ENCODE data around the gene PIGL.

PIGL gene

DNA sequence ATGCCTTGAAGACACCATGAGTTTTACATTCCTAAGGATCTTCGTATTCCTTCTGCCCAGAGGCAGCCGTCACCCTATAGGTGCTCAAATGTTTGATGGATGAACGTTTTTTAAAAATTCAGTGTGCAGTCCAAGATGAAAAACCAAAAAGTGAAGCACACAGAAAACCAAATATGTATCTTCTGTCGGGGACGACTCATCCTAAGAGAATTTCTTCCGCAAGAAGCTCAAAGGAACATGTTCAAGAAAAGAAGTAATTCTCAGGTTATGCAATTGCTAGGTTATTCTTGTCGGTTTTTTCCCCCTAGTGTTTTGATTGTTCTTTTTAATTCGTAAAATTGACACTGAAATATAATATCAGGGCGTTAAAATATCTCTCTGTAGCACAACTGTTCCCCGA, 134.8 kb downstream of the PIGL start:
- no peak overlapping the region for H3K27ac ChIP-seq

GRCh38 chr17:16352303-16352666, 135.3 kb downstream of the PIGL start:
- peaks cover 53% of the 10 kb centered on the region for H3K27me3 ChIP-seq
- no peaks in the 10 kb centered on the region for H3K9me3 ChIP-seq
- no peak overlapping the region for H3K27ac ChIP-seq
- TF ChIP-seq, protein P1, sequence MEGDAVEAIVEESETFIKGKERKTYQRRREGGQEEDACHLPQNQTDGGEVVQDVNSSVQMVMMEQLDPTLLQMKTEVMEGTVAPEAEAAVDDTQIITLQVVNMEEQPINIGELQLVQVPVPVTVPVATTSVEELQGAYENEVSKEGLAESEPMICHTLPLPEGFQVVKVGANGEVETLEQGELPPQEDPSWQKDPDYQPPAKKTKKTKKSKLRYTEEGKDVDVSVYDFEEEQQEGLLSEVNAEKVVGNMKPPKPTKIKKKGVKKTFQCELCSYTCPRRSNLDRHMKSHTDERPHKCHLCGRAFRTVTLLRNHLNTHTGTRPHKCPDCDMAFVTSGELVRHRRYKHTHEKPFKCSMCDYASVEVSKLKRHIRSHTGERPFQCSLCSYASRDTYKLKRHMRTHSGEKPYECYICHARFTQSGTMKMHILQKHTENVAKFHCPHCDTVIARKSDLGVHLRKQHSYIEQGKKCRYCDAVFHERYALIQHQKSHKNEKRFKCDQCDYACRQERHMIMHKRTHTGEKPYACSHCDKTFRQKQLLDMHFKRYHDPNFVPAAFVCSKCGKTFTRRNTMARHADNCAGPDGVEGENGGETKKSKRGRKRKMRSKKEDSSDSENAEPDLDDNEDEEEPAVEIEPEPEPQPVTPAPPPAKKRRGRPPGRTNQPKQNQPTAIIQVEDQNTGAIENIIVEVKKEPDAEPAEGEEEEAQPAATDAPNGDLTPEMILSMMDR (IDR thresholded peaks at IDR 0.05) = no peak
- peaks cover 14 to 17% of the 10 kb centered on the region in 2 experiments for H3K4me1 ChIP-seq (ENCODE audit: control insufficient read depth in 1 of 2, insufficient read depth in 1 of 2, low read depth in 1 of 2, low read length in 1 of 2)
- peak overlapping the region; percentile 52 to 67 for H3K4me3 ChIP-seq (ENCODE audit: low read depth in 1 of 2, low read length in 1 of 2)
- no peaks in the 10 kb centered on the region for H3K36me3 ChIP-seq

More for the DNA sequence above, 134.8 kb downstream of the PIGL start:
- no peaks in the 10 kb centered on the region for H3K36me3 ChIP-seq
- no peaks in the 10 kb centered on the region for H3K9me3 ChIP-seq
- TF ChIP-seq, protein P1 (IDR thresholded peaks at IDR 0.05) = no peak
- H3K4me3 ChIP-seq (ENCODE audit: low read depth in 1 of 2, low read length in 1 of 2) = peak overlapping the region; percentile 52 to 67
- peaks cover 14 to 17% of the 10 kb centered on the region in 2 experiments for H3K4me1 ChIP-seq (ENCODE audit: control insufficient read depth in 1 of 2, insufficient read depth in 1 of 2, low read depth in 1 of 2, low read length in 1 of 2)
- H3K27me3 ChIP-seq = peaks cover 52% of the 10 kb centered on the region

DNA sequence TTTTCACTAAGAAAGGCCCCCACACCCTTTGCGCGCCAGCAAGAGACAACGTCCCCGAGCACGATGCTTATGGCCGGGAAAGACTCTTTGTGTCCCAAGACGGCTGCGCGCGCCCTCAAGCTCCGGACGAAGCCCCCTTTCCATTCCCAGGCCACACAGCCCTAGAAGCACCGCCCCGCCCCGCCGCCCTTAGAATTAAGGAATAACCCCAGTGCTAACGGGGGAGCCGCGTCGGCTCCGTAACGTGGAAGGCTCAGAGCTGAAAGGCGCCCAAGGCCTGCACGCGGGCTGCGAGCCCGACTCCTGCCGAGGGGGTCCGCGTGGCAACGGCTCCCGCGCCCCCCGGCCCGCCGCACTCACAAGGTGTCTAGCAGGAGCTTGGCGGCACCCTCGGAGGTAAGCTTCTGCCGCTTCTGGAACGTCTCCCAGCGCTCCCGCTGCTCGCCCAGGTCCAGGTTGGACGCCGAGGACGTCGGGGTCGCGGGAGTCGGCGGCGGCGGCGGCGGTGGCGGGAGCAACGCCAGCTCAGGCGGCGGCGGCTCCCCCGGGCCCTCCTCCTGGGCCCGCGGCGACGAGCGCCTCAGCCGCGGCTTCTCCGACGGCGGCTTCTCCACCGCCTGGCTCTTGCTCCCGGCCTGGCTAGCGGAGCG, 135.8 kb downstream of the PIGL start:
- Histone ChIP-seq H3K4me1 (ENCODE audit: control insufficient read depth in 1 of 2, insufficient read depth in 1 of 2, low read depth in 1 of 2, low read length in 1 of 2) (peaks cover 14 to 17% of the 10 kb centered on the region in 2 experiments), H3K27ac (no peak overlapping the region)
- TF ChIP-seq, protein P1 (IDR thresholded peaks at IDR 0.05) = no peak

GRCh38 chr17:16353317-16354174, 136.5 kb downstream of the PIGL start, which contains the start of gene CENPV:
TSS of gene CENPV (minus strand) at chr17:16353469. CDS start at chr17:16353436, 33 bp downstream.
- peak within 1 kb of the TSS; percentile 52 to 67 for H3K4me3 ChIP-seq (ENCODE audit: low read depth in 1 of 2, low read length in 1 of 2)
- H3K27me3 ChIP-seq = peaks cover 57% of the 10 kb centered on the region
- H3K27ac ChIP-seq = no peak within 1 kb of the TSS
- no peaks in the 10 kb centered on the region for H3K9me3 ChIP-seq
- peaks cover 14 to 17% of the 10 kb centered on the region in 2 experiments for H3K4me1 ChIP-seq (ENCODE audit: control insufficient read depth in 1 of 2, insufficient read depth in 1 of 2, low read depth in 1 of 2, low read length in 1 of 2)
- H3K36me3 ChIP-seq = no peaks in the 10 kb centered on the region
- TF ChIP-seq, protein P1 (IDR thresholded peaks at IDR 0.05) = no peak

More for the DNA sequence above, 135.8 kb downstream of the PIGL start:
- Histone ChIP-seq H3K4me3 (ENCODE audit: low read depth in 1 of 2, low read length in 1 of 2) (peak overlapping the region; percentile 52 to 67), H3K36me3 (no peaks in the 10 kb centered on the region), H3K9me3 (no peaks in the 10 kb centered on the region), H3K27me3 (peaks cover 57% of the 10 kb centered on the region)

GRCh38 chr17:16354585-16354984, 137.6 kb downstream of the PIGL start:
- H3K4me1 ChIP-seq (ENCODE audit: control insufficient read depth in 1 of 2, insufficient read depth in 1 of 2, low read depth in 1 of 2, low read length in 1 of 2) = peaks cover 14 to 17% of the 10 kb centered on the region in 2 experiments
- no peaks in the 10 kb centered on the region for H3K36me3 ChIP-seq
- peaks cover 57% of the 10 kb centered on the region for H3K27me3 ChIP-seq
- TF ChIP-seq, protein P1 (IDR thresholded peaks at IDR 0.05) = no peak
- H3K9me3 ChIP-seq = no peaks in the 10 kb centered on the region
- H3K27ac ChIP-seq = no peak overlapping the region
- H3K4me3 ChIP-seq (ENCODE audit: low read depth in 1 of 2, low read length in 1 of 2) = no peak overlapping the region
